SK-N-SH (cell line): ENCODE measurements around the gene HSPA12A.

ENCODE experiments used
- CHD2 ChIP-seq: fragments of 150-350 bp; IDR thresholded peaks from 2 replicates; pipeline ENCODE4 v1.6.1; 2018; ENCODE audit warnings: low read length; ENCODE audit not compliant: partially characterized antibody
- CTCF ChIP-seq: fragments of 200-600 bp; sonication (generic); IDR thresholded peaks from 2 replicates; pipeline ENCODE4 v1.6.1; 2017; ENCODE audit warnings: antibody characterized with exemption, mild to moderate bottlenecking, moderate library complexity
- EP300 ChIP-seq, 2 experiments: IDR thresholded peaks; 2 replicates each; pipeline versions ENCODE4 v1.4.0 to v1.6.1; 2012; ENCODE audit warnings: borderline replicate concordance in 1 of 2, low read depth in 1 of 2, low read length in 1 of 2
- GABPA ChIP-seq: IDR thresholded peaks from 2 replicates; pipeline ENCODE4 v1.4.0; 2012; ENCODE audit warnings: low read depth, mild to moderate bottlenecking
- MAX ChIP-seq: IDR thresholded peaks from 2 replicates; pipeline ENCODE4 v1.4.0; 2012; ENCODE audit warnings: low read depth
- MXI1 ChIP-seq: IDR thresholded peaks from 2 replicates; pipeline ENCODE4 v1.6.1; 2012; ENCODE audit warnings: mild to moderate bottlenecking, low read depth, low read length, improper control_type of control experiment
- POLR2AphosphoS5 ChIP-seq: IDR thresholded peaks from 2 replicates; pipeline ENCODE4 v1.6.1; 2012; ENCODE audit warnings: low read depth, low read length
- RCOR1 ChIP-seq: fragments of 150-350 bp; IDR thresholded peaks from 2 replicates; pipeline ENCODE4 v1.6.1; 2017; ENCODE audit warnings: antibody characterized with exemption, low read length
- REST ChIP-seq: IDR thresholded peaks from 2 replicates; pipeline ENCODE4 v1.6.1; 2012; ENCODE audit warnings: mild to moderate bottlenecking, low read depth, low read length, moderate library complexity
- TAF1 ChIP-seq: IDR thresholded peaks from 2 replicates; pipeline ENCODE4 v1.6.1; 2012; ENCODE audit warnings: low read depth, mild to moderate bottlenecking, low read length, moderate library complexity, borderline replicate concordance
- TCF12 ChIP-seq: IDR thresholded peaks from 2 replicates; pipeline ENCODE4 v1.4.0; 2012
- USF2 ChIP-seq: fragments of 150-350 bp; IDR thresholded peaks from 2 replicates; pipeline ENCODE4 v1.6.1; 2017; ENCODE audit warnings: antibody characterized with exemption, low read length, low read depth, borderline replicate concordance

GRCh38 chr10:116729243-116729642 lies 13.1 kb downstream of the HSPA12A start:
- TF ChIP-seq EP300 (IDR thresholded peaks at IDR 0.05; ENCODE audit: borderline replicate concordance in 1 of 2, low read depth in 1 of 2, low read length in 1 of 2) (no peak), MAX (no peak), POLR2AphosphoS5 (no peak), CTCF (no peak), MXI1 (no peak), TCF12 (no peak), GABPA (no peak), USF2 (no peak), CHD2 (no peak), TAF1 (no peak), RCOR1 (no peak), REST (no peak)
